ELR (cell line): Measurements from ENCODE around the gene P2RX2.

Experiments
- DNase-seq: peaks from one replicate; pipeline ENCODE4 v3.0.0-alpha.2; 2015; ENCODE audit warnings: low read depth

Gene P2RX2

DNA sequence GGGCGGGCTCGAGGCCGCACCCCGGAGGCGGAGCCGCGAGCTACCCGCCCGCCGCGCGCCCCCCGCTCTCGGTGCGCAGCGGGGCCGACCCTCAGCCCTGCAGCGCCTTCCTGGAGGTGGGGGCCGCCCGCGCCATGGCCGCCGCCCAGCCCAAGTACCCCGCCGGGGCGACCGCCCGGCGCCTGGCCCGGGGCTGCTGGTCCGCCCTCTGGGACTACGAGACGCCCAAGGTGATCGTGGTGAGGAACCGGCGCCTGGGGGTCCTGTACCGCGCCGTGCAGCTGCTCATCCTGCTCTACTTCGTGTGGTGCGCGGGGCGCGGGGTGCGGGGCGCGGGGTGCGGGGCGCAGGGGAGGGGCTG, at the start of gene P2RX2:
Gene P2RX2, plus strand, starts transcription at position 94 of the 361 bp plus-strand sequence. Its CDS starts 41 bp downstream, at position 135.
- no peak for DNase-seq

- no peak for DNase-seq
Measured at GRCh38 chr12:132568826-132569480, 49.6 kb upstream of the P2RX2 start.

DNA sequence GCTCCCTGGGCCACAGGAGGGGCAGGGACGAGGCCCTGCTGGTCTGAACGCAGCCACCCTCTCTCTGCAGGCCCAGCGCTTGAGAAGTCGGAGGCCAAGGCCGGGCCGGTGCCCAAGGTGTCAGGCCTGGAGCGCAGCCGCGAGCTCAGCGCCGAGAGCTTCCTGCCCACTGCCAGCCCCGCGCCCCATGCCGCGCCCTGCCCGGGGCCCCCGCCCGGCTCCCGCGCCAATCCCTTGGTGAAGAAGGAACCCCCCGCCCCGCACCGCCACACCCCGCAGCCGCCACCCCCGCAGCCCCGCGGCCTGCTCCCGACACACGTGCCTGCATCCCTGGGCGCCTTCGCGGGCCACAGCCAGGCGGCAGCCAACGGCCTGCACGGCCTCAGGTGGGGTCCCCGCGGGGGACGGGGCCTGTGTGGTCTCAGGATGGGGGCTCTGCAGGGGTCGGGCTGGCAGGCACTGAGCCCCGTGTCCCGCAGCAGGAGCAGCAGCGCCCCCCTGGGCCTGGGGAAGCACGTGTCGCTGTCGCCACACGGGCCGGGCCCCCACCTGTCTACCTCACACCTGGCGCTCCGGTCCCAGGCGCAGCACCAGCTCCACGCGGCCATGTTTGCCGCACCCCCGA, 48.6 kb upstream of the P2RX2 start:
- DNase-seq = no peak

DNA sequence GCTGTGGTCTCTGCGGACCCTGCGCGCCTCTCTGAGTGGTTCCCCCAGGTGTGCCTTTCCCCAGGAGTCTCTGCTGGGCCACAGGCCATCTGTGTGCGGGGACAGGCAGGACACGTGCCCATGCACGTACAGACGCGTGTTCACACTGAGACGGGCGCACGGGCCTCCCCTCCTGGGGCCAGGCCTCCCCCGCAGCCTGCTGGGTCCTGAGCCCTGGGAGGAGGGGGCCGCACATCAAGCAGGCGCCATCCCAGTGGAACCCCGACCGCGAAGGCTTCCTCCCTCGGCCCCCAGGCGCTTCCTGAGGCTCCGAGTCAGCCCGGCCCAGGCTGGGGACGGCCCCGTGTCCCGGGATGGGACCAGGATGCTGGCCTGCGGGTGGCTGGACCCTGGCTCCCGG, 47.9 kb upstream of the P2RX2 start:
- no peak for DNase-seq

- no peak for DNase-seq
Measured at GRCh38 chr12:132571051-132571450, 47.5 kb upstream of the P2RX2 start.

GRCh38 chr12:132571598-132571997, 47.0 kb upstream of the P2RX2 start:
- DNase-seq = peak; percentile 20

DNA sequence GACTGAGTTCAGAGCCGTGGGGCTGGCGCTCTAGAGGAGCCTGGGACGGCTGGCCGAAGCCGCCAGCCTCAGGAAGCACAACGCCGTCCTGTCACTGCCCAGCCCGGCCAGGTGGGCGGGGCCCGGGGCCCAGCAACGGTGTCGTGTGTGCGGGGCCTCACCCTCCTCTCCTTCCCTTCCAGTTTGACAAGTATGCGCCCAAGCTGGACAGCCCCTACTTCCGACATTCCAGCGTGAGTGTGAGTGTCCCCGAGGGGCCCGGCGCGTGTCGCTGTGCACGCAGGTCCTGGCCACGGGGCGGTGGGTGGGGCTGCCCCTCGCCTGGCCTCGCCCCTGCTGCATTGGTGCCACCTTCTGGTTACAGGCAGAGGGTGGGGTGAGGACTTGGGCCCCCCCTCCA, 46.5 kb upstream of the P2RX2 start:
- DNase-seq = no peak

DNA sequence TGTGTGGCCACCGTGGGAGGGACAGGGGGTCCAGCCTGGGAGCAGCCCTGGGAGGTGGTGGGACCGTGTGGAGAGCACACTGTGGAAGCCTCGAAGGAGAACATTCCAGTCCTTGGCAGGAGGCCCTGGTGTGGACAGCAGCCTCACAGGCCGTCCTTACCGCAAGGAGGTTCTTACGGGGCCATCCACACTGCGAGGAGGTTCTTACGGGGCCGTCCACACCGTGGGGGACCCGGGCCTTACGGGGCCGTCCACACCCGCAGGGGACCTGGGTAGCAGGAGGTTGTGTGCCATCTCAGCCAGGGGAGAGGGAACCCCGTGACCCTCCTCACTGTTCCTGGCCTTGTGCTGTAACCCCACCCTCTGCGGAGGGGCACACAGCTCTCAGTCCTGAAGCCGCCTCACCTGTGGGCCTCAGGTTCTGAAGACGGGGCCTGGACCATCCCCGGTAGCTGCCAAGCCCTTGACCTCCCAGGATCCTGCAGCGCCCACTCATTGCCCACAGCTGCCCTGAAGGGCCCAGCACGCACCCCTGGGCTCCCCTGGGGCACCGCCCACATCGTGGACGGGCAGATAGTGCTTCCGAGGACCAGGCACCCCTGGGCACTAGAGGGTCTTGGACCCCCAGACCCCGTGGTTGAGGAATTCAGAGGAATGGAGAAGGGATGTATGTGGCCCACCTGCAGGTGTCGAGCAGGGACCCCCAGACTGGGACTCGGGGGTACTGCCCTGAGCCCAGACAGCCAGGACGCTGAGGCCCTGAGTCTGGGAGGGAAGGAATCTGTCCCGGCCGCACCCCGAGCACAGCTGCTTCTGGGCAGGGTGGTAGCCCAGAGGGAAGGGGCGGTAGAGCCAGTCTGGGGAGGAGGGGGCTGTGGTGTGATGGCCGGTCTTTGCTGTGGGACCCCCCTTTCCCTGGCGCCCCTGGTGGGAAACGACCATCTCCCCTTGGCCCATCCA, 45.5 kb upstream of the P2RX2 start:
- DNase-seq = no peak

DNA sequence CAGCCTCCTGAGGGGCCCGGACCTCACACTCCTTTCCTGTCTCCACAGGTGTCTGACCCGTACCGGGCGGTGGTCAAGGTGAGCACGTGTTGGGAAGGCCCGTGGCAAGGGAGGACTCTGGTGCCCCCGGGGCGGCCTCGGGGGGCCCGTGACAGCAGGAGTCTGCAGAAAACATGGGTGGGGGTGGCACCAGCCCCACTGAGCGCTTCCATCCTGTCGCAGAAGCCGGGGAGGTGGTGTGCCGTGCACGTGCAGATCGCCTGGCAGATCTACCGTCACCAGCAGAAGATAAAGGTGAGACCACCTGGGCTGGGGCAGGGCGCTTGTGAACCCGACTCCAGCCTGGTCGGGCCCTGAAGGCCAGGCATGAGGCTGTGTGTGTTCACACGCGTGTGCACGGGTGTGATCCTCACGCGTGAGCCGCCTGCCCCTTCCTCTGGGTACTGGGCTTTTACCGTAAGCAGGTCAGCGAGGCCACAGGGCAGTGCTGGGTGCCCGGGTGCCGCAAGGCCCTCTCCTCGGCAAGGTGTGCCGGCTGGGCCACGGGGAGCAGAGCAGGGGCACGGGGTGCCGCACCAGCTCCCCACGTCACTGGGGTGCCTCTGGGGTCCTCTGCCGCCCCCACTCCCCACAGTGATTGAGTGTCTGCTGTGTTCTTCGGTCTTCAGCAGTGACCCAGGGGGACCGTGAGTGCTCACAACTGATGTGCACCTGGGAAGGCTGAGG, 44.1 kb upstream of the P2RX2 start:
- DNase-seq = no peak

- DNase-seq = no peak
Measured at GRCh38 chr12:132575661-132576060, 42.9 kb upstream of the P2RX2 start.

- DNase-seq = no peak
Measured at GRCh38 chr12:132576701-132577100, 41.9 kb upstream of the P2RX2 start.

DNA sequence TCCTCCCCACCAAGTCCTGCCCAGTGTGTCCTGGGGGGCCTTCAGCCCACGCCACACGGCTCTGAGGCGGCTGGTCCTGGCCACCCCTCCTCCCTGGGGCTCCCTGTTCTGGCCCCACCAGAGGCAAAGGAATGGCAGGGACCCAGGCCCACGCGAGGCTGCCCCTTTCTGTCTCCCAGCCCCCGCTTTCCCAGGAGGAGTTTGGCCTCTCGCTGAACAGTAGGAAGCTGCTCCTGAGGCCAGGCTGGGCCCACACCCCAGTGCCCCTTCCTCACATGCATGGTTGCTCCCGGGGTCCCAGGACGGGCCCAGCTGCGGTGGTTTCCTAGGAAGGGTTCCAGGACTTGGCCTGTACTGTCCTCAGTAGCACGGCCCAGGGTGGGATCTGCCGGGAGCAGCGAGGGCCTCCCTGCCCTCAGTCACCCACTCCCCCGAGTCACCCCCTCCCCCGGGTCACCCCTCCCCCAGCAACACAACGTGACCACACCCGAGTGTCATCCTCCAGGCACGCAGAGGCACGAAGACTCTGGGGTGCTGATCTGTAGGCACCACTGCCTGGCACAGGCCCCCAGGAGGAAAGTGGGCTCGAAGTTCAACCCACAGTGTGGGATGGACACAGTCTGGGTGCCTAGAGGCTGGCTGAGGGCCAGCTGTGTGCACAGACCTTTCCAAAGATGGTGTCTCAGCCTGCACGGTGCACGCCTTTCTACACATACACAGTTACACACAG, 41.2 kb upstream of the P2RX2 start:
- no peak for DNase-seq

GRCh38 chr12:132578118-132578517, 40.5 kb upstream of the P2RX2 start:
- no peak for DNase-seq

GRCh38 chr12:132578826-132579225, 39.8 kb upstream of the P2RX2 start:
- DNase-seq = no peak

DNA sequence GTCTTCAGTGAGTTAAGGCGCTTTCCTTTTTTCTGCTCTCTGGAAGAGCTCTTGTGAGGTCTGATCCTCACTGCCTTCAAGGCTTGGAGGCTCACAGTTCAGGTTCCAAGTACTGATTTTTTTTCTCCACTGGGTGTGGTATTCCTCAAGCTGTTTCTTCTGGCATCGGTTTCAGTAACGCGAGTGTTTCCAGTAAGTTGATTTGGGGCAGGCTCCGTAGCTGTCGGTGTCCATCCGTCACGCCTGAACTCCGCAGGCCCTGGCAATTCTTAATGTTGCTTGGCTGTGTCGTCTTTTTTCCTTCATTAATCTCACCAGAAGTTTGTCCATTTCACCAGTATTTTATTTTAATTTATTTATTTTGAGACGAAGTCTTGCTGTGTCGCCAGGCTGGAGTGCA, 38.8 kb upstream of the P2RX2 start:
- no peak for DNase-seq

GRCh38 chr12:132580701-132581292, 37.8 kb upstream of the P2RX2 start:
- no peak for DNase-seq

DNA sequence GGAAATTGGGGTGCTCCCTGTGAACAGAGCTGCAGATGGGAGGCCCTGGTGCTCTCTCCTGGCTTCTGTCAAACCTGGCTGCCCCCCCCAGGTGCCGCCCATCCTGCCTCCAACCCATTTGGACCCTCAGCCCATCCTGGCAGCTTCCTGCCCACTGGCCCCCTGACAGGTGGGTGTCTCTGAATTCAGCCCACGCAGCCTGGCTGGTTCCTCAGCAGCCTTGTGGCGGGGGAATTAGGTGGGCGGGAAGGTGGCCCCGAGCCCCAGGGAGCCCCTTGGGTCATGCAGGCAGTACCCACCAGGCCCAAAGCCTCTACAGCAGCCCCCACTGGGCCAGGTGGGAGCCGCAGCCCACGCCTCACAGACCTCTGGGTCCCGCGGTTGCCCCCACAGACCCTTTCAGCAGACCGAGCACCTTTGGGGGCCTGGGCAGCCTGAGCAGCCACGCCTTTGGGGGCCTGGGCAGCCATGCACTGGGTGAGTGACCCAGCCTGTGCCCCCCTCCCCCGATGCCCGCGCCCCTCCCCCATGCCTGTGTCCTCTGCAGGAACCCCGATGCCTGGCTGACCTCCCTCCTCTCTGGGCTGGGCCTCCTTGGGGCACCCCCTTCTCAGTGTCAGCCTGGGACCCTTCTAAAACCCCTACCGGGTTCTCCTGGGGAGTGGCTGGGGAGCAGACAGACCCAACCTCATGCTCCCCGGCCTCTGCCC, 37.1 kb upstream of the P2RX2 start:
- no peak for DNase-seq

DNA sequence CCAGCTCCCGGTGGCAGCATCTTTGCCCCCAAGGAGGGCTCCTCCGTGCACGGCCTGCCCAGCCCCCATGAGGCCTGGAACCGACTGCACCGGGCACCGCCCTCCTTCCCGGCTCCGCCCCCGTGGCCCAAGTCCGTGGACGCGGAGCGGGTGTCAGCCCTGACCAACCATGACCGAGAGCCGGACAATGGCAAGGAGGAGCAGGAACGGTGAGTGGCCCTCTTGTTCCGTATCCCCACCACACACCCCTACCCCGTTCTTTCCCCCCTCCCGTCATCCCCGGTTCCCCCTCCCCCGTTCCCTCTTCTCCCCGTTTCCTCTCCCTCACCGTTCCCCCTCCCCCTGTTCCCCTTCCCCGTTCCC, 36.5 kb upstream of the P2RX2 start:
- no peak for DNase-seq

GRCh38 chr12:132582582-132583410, 35.8 kb upstream of the P2RX2 start:
- no peak for DNase-seq

GRCh38 chr12:132583411-132583710, 35.2 kb upstream of the P2RX2 start:
- no peak for DNase-seq
